Vagina (tissue), 2 donors: Measurements from ENCODE around the gene FRMPD1. TPM values are rescaled to one million over a fixed set of nuclear protein-coding genes. Genes with fewer than 3 reads are reported as not detected.
A peak's percentile ranks its signal among the peaks of the same experiment; 100 is the strongest.

Experiments
- DNase-seq, 2 donors: peaks; one replicate each; pipeline ENCODE4 v3.0.0-alpha.2; 2017; ENCODE audit errors: extremely low spot score in 2 of 2
- H3K27ac ChIP-seq: fragments of 200-600 bp; sonication (generic); one replicate; pipeline ENCODE4 v1.5.1; 2019
- H3K27me3 ChIP-seq: fragments of 200-600 bp; sonication (generic); one replicate; pipeline ENCODE4 v1.5.1; 2019
- H3K36me3 ChIP-seq, 2 donors: fragments of 200-600 bp; sonication (generic); one replicate each; pipeline ENCODE4 v1.5.1; 2017 to 2019
- H3K4me1 ChIP-seq: fragments of 200-600 bp; sonication (generic); one replicate; pipeline ENCODE4 v1.5.1; 2019
- H3K4me3 ChIP-seq, 2 donors: fragments of 200-600 bp; sonication (generic); 1 replicate in 1 of 2; 2 replicates in 1 of 2; pipeline ENCODE4 v1.5.1; 2016 to 2019
- H3K9me3 ChIP-seq: fragments of 200-600 bp; sonication (generic); one replicate; pipeline ENCODE4 v1.5.1; 2019
- CTCF ChIP-seq, 3 experiments: fragments of 450-650 bp in 2 of 3; fragments of 200-600 bp in 1 of 3; sonication (generic) in 1 of 3; IDR thresholded peaks; one replicate each; pipeline ENCODE4 v1.5.1; 2017 to 2019; ENCODE audit warnings: antibody characterized with exemption in 3 of 3, mild to moderate bottlenecking in 2 of 3, moderate library complexity in 2 of 3
- POLR2A ChIP-seq, 2 donors: fragments of 450-650 bp; IDR thresholded peaks; one replicate each; pipeline ENCODE4 v1.6.1; 2017; ENCODE audit warnings: antibody characterized with exemption in 2 of 2, mild to moderate bottlenecking in 2 of 2, moderate library complexity in 2 of 2
- POLR2AphosphoS5 ChIP-seq, 2 donors: sonication (generic); formaldehyde crosslinking; IDR thresholded peaks; one replicate each; pipeline ENCODE4 v1.9.0; 2017; ENCODE audit warnings: antibody characterized with exemption in 2 of 2, mild to moderate bottlenecking in 2 of 2, low read depth in 1 of 2; ENCODE audit not compliant: insufficient read depth in 1 of 2
- intact Hi-C: fragments of 100-400 bp; cut with DNase I; formaldehyde crosslinking; loops from one replicate; pipeline ENCODE4 v1.15.1; 2023
- total RNA-seq: library from RNA; depleted of rRNA; stranded (reverse); fragments of >200 nt; gene quantifications from one replicate; pipeline ENCODE4 v1.2.3, GENCODE V29; 2016

FRMPD1 gene
- total RNA-seq, 1 donor from 2014 or later = 0.98 TPM

GRCh38 chr9:37700900-37701299 lies 50.1 kb downstream of the FRMPD1 start:
- Histone ChIP-seq H3K4me3 (no peak overlapping the region), H3K27me3 (no peaks in the 10 kb centered on the region), H3K4me1 (no peaks in the 10 kb centered on the region), H3K9me3 (no peaks in the 10 kb centered on the region), H3K27ac (no peak overlapping the region), H3K36me3 (no peaks in the 10 kb centered on the region)
- peak in 1 of 2 donors; percentile 16 for DNase-seq
- TF ChIP-seq POLR2AphosphoS5 (IDR thresholded peaks at IDR 0.05; ENCODE audit: insufficient read depth in 1 of 2, low read depth in 1 of 2) (no peak), POLR2A (IDR thresholded peaks at IDR 0.05) (no peak), CTCF (IDR thresholded peaks at IDR 0.05) (no peak)
- intact Hi-C loops = no loop called here

DNA sequence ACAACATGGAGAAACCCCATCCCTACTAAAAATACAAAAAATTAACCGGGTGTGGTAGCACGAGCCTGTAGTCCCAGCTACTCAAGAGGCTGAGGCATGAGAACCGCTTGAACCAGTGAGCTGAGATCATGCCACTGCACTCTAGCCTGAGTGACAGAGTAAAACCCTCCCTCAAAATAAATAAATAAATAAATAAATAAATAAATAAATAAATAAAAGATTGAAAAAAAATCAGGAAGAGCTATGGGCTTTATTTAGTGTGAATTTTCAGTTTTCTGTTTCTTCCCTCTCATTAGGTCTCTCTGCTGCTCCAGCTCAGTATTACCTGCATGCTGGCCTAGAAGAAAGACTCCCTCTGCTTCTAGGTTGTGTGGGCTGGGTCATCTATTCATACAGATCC lies 55.0 kb downstream of the FRMPD1 start:
- intact Hi-C loops = no loop called here
- Histone ChIP-seq H3K36me3 (no peaks in the 10 kb centered on the region), H3K4me1 (no peaks in the 10 kb centered on the region), H3K27me3 (no peaks in the 10 kb centered on the region), H3K27ac (no peak overlapping the region), H3K9me3 (no peaks in the 10 kb centered on the region), H3K4me3 (no peak overlapping the region)
- TF ChIP-seq POLR2AphosphoS5 (IDR thresholded peaks at IDR 0.05; ENCODE audit: insufficient read depth in 1 of 2, low read depth in 1 of 2) = no peak
- no peak for TF ChIP-seq POLR2A (IDR thresholded peaks at IDR 0.05)
- TF ChIP-seq CTCF (IDR thresholded peaks at IDR 0.05) = no peak
- peak in 1 of 2 donors; percentile 6 for DNase-seq

DNA sequence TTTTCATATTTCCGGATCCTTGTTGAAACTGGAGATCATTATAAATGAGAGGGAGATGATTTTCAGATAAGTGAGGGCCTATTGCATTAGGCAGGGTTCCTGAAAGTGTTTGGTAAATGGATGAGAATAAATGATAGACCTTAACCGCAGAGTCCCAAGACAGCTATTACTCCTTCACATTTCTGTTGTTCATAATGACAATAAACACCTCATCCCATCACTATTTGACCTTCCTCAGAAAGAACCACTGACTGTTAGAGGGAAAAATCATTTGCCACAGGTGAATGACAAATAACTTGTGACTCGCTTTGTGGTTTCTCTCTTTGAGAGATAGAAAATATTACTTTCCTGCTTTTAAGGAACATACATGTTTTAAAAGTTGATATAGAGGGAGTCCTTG lies 55.5 kb downstream of the FRMPD1 start:
- H3K27ac ChIP-seq = no peak overlapping the region
- H3K36me3 ChIP-seq = no peaks in the 10 kb centered on the region
- TF ChIP-seq POLR2AphosphoS5 (IDR thresholded peaks at IDR 0.05; ENCODE audit: insufficient read depth in 1 of 2, low read depth in 1 of 2) (no peak), POLR2A (IDR thresholded peaks at IDR 0.05) (no peak), CTCF (IDR thresholded peaks at IDR 0.05) (no peak)
- DNase-seq = no peak
- H3K9me3 ChIP-seq = no peaks in the 10 kb centered on the region
- intact Hi-C loops = no loop called here
- no peaks in the 10 kb centered on the region for H3K4me1 ChIP-seq
- H3K4me3 ChIP-seq = no peak overlapping the region
- no peaks in the 10 kb centered on the region for H3K27me3 ChIP-seq

- Histone ChIP-seq H3K4me3 (no peak overlapping the region), H3K36me3 (no peaks in the 10 kb centered on the region), H3K27ac (no peak overlapping the region), H3K27me3 (no peaks in the 10 kb centered on the region), H3K9me3 (no peaks in the 10 kb centered on the region), H3K4me1 (no peaks in the 10 kb centered on the region)
- intact Hi-C loops = no loop called here
- no peak for DNase-seq
- TF ChIP-seq POLR2A (IDR thresholded peaks at IDR 0.05) = no peak
- no peak for TF ChIP-seq CTCF (IDR thresholded peaks at IDR 0.05)
- TF ChIP-seq POLR2AphosphoS5 (IDR thresholded peaks at IDR 0.05; ENCODE audit: insufficient read depth in 1 of 2, low read depth in 1 of 2) = no peak
These were observed 57.0 kb downstream of the FRMPD1 start for GRCh38 chr9:37707748-37708147.

DNA sequence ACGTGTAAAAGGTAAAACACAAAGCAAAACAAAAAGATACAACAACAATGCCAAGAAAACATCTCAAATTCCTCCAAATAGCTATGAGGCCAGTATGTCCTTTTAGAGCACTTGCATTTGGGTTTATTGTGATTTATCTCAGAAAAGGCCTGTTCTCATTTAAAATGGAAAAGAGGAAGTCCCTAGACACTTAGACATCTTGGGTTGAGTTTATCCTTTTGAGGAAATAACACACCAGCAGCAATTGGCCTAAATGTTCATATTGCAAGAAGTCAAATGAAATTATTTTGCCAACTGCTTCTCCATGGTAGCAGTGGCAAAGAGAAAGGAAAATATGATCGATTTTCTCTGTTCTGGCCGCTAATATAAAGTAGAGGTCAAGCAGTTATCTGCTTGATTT lies 59.3 kb downstream of the FRMPD1 start:
- H3K36me3 ChIP-seq = no peaks in the 10 kb centered on the region
- H3K4me3 ChIP-seq = no peak overlapping the region
- H3K4me1 ChIP-seq = no peaks in the 10 kb centered on the region
- TF ChIP-seq POLR2AphosphoS5 (IDR thresholded peaks at IDR 0.05; ENCODE audit: insufficient read depth in 1 of 2, low read depth in 1 of 2) (no peak), CTCF (IDR thresholded peaks at IDR 0.05) (no peak), POLR2A (IDR thresholded peaks at IDR 0.05) (no peak)
- no peaks in the 10 kb centered on the region for H3K9me3 ChIP-seq
- H3K27ac ChIP-seq = no peak overlapping the region
- intact Hi-C loops = no loop called here
- no peak for DNase-seq
- no peaks in the 10 kb centered on the region for H3K27me3 ChIP-seq
